Subcutaneous adipose tissue (tissue), 4 donors: ENCODE measurements around the gene QPCT. TPM values are rescaled to one million over a fixed set of nuclear protein-coding genes. Genes with fewer than 3 reads are reported as not detected.

Experiments
- total RNA-seq, 4 donors: library from RNA; depleted of rRNA; stranded (reverse); fragments of >200 nt; gene quantifications; one replicate each; pipeline ENCODE4 v1.1.0, GENCODE V29; 2016
- TF ChIP-seq, protein P1 (sequence below): fragments of 450-650 bp; IDR thresholded peaks from one replicate; pipeline ENCODE4 v1.5.1; 2016; ENCODE audit warnings: low read depth, mild to moderate bottlenecking, control low read depth, antibody characterized with exemption, moderate library complexity

The QPCT gene
- total RNA-seq, 4 donors from 2014 or later: 2.4 to 15.6 (median 5.1) TPM

DNA sequence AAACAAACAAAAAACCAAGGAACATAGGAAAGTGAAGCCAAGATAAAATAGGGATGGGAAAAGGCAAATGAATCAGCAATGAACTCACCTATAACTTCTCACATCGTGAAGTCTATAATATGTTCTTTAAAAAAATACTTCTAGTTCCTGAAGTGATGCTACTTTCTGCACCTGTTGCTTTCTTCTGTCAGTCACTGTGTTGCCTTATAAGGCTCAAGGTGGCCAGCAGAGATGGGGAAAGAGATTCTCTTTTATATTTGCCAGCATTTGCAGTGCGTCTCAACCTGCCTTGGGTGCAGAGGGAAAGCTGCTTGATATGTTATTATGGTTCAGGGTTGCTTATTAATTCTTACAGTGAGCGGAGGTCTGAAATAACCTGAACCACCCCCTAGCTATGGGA is 14.0 kb downstream of the QPCT start:
- TF ChIP-seq, protein P1, sequence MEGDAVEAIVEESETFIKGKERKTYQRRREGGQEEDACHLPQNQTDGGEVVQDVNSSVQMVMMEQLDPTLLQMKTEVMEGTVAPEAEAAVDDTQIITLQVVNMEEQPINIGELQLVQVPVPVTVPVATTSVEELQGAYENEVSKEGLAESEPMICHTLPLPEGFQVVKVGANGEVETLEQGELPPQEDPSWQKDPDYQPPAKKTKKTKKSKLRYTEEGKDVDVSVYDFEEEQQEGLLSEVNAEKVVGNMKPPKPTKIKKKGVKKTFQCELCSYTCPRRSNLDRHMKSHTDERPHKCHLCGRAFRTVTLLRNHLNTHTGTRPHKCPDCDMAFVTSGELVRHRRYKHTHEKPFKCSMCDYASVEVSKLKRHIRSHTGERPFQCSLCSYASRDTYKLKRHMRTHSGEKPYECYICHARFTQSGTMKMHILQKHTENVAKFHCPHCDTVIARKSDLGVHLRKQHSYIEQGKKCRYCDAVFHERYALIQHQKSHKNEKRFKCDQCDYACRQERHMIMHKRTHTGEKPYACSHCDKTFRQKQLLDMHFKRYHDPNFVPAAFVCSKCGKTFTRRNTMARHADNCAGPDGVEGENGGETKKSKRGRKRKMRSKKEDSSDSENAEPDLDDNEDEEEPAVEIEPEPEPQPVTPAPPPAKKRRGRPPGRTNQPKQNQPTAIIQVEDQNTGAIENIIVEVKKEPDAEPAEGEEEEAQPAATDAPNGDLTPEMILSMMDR: no peak

DNA sequence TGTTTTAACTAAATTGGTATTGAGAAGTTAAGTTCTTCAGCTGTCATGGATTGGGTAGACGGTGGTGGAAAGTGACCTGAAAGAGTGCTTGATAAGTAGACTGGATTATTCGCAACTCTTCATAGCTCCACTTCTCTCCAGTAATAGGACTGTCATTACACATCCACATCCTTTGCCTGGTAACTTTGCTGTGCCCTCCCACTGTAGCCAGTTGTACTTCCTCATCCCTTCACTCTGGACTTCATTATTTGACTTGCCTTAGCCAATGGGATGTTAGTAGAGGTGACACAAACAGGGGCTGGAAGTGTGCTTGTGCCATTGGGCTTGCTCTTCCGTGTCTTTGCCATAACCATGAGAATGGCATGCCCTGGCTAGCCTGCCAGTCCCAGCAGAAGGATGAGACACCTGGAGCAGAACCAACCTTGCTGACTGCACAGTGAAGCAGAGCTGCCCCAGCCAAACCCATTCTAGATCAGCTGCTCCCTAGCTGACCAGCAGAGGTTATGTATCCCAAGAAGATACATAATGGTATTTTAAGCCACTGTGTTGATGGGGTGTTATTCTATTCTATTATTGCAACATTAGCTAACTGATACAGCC is 16.9 kb downstream of the QPCT start:
- TF ChIP-seq, protein P1: no peak

DNA sequence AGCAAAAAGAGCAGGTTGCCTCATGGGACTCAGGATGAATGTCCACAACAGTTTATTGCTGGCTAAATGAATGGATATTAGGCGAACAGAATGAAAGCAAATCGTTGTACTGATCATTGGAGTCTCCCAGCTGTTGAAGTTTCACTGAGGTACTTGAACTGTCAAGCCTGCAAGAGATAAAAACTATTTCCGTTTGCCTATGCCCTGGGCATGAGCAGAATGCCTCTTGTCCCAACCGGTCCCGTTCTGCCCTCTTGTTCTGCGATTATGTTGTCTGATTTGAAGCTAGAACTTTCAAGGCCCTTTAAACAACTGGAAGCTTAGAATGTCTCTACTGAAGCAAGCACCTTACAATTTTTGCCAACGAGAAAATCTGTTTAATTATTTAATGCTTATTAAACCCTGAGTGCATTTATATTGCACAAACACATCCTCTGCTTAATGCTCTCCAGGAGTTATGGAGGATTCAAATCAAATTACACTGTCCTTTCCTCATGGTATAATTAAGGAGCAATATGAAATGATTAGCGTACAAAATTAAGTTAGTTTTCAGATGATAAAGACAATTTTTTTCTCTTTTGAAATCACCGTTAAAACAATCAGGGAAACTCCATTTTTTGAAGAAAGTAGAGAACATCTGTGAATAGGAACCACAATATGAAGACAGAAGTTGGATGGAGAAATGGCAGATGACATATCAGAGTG is 17.7 kb downstream of the QPCT start:
- TF ChIP-seq, protein P1: no peak

DNA sequence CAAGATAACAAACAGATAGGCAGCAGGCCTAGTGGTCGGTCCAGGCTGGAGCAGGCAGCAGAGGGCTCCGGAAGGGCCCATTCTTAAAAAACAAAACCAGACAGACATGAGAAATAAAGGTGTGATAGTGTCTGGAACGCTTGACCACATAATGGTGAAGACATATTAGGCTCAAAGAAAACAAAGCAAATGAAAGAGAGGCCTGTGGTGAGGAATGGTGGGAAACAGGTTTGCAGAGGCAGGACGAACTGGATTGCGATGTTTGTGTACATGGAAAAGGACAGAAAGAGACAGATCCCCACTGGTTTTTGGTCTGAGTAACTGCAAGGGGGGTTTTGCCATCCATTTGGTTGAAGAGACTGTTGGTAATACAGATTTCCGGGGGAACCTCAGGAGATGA is 19.9 kb downstream of the QPCT start:
- TF ChIP-seq, protein P1: no peak

DNA sequence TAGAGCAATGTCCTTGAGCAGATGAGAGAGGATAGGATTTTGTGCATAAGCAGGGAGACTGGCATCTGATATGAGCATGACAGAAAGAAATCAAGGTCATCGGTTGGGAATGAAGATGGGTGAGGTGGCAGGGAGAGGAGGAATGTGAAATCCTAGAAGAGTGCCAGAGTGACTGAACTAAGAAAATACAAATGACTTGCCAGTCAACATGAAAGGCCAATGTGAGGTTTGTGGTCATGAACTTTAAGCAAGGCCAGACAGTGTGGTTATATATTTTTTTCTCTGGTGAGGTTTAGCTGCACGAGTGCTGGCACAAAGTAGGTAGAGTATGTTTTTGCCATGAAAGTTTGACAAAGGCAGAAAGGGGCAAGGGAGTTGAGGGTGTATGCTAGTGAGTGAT is 21.2 kb downstream of the QPCT start:
- TF ChIP-seq, protein P1: no peak

DNA sequence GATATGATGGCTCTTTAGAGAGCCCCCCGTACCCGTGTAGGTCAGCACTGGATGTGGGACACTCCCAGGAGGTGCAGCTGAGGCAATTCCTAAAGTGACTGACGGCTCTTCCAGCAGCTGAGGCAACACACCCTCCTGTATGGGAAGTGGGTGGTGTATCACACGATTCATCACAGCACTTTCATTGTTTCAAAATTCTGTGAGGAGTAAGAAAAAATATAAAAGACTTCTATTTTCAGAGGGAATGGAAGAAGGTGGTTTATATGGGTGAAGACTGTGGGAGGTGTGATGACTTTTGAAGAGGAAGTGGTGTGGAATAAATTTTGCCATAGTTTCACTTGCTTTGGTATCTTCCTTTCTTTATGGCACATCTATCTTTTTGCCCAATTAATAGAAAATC is 22.3 kb downstream of the QPCT start:
- TF ChIP-seq, protein P1: no peak

DNA sequence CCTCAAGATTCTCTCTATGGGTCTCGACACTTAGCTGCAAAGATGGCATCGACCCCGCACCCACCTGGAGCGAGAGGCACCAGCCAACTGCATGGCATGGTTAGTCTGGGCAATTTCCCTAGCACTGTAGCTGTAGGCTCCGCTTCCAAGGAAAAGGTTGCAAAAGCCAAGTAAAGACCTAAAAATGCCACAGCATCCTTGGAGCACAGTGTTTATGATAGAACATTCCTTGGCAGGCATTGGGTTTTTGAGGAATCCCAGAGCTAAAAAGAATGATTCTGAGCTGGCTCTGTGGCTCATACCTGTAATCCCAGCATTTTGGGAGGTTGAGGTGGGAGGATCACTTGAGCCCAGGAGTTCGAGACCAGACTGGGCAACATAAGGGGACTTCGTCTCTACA is 22.9 kb downstream of the QPCT start:
- TF ChIP-seq, protein P1: no peak
